MCF 10A (cell line): ENCODE results near the gene ZNF337. TPM values are rescaled to one million over a fixed set of nuclear protein-coding genes. Genes with fewer than 3 reads are reported as not detected.
A peak's percentile ranks its signal among the peaks of the same experiment; 100 is the strongest.

Experiments
- BruUV-seq: library from RNA; stranded (reverse); fragments of 400-500 nt; replicated peaks from 2 replicates; lab custom pipeline; 2021; lab: Mats Ljungman, UMichigan
- CTCF ChIA-PET: fragments of 300-600 bp; sonication (Branson Sonifier 250); formaldehyde crosslinking; extraction: SDS; loops from one replicate; lab custom pipeline; 2021; ENCODE audit warnings: antibody characterized with exemption, inconsistent platforms; lab: Yijun Ruan, JAX
- POLR2A ChIA-PET: fragments of 300-600, 350-650 bp; sonication (Branson Sonifier 250); formaldehyde crosslinking; extraction: SDS; loops from one replicate; lab custom pipeline; 2020; ENCODE audit warnings: antibody characterized with exemption, inconsistent platforms; lab: Yijun Ruan, JAX
- DNase-seq: peaks from one replicate; pipeline ENCODE4 v3.0.0-alpha.2; 2018; ENCODE audit not compliant: unreplicated experiment
- H3K27ac Mint-ChIP-seq: one replicate; pipeline ENCODE4 v1.8.0; 2022; ENCODE audit warnings: mild to moderate bottlenecking, low read depth, mixed read lengths; ENCODE audit not compliant: unreplicated experiment
- H3K27me3 Mint-ChIP-seq: one replicate; pipeline ENCODE4 v1.8.0; 2022; ENCODE audit warnings: mixed read lengths; ENCODE audit not compliant: insufficient read depth, unreplicated experiment
- H3K36me3 Mint-ChIP-seq: one replicate; pipeline ENCODE4 v1.8.0; 2022; ENCODE audit warnings: mild to moderate bottlenecking, moderate library complexity, mixed read lengths; ENCODE audit not compliant: insufficient read depth, unreplicated experiment
- H3K4me1 Mint-ChIP-seq: one replicate; pipeline ENCODE4 v1.8.0; 2022; ENCODE audit warnings: mixed read lengths; ENCODE audit not compliant: insufficient read depth, unreplicated experiment
- H3K4me3 Mint-ChIP-seq: one replicate; pipeline ENCODE4 v1.8.0; 2022; ENCODE audit warnings: mild to moderate bottlenecking, moderate library complexity, mixed read lengths; ENCODE audit not compliant: unreplicated experiment
- H3K9me3 Mint-ChIP-seq: one replicate; pipeline ENCODE4 v1.8.0; 2022; ENCODE audit warnings: mixed read lengths; ENCODE audit not compliant: unreplicated experiment
- CTCF ChIP-seq: fragments of 200-600 bp; IDR thresholded peaks from one replicate; pipeline ENCODE4 v1.8.0; 2022; ENCODE audit warnings: antibody characterized with exemption, mild to moderate bottlenecking; ENCODE audit not compliant: unreplicated experiment
- intact Hi-C: fragments of 100-400 bp; cut with micrococcal nuclease; formaldehyde crosslinking; loops from 2 replicates; pipeline ENCODE4 v1.14.1; 2022
- total RNA-seq: library from RNA; stranded (reverse); gene quantifications from 2 replicates; pipeline ENCODE4 v1.2.3, GENCODE V29; 2022

ZNF337 gene
- total RNA-seq, 1 experiment from 2014 or later = 19.5 TPM

GRCh38 chr20:25741088-25741487, 44.4 kb upstream of the ZNF337 start:
- no TSS peak for BruUV-seq
- intact Hi-C loops = no loop called here

GRCh38 chr20:25739615-25740320, 43.1 kb upstream of the ZNF337 start:
- intact Hi-C loops = no loop called here
- H3K27me3 Mint-ChIP-seq = no peaks in the 10 kb centered on the region
- TF ChIP-seq CTCF = no peak
- POLR2A ChIA-PET = interaction anchor here (0.6 kb wide), 1 partner anchor 150 kb away, joined by 3 read pairs; no protein-coding TSS in a partner anchor
- no peaks in the 10 kb centered on the region for H3K4me1 Mint-ChIP-seq
- BruUV-seq = no TSS peak
- CTCF ChIA-PET = interaction anchor here (0.6 to 1.1 kb wide), 2 partner anchors 9 kb away, joined by 3 to 4 read pairs; no protein-coding TSS in a partner anchor
- H3K27ac Mint-ChIP-seq = no peak overlapping the region
- peak; percentile 5 for DNase-seq
- H3K4me3 Mint-ChIP-seq = no peak overlapping the region
- H3K9me3 Mint-ChIP-seq = no peaks in the 10 kb centered on the region
- H3K36me3 Mint-ChIP-seq = no peaks in the 10 kb centered on the region

More at GRCh38 chr20:25741088-25741487, 44.4 kb upstream of the ZNF337 start:
- H3K36me3 Mint-ChIP-seq = no peaks in the 10 kb centered on the region
- H3K9me3 Mint-ChIP-seq = no peaks in the 10 kb centered on the region
- H3K4me3 Mint-ChIP-seq = no peak overlapping the region
- ChIA-PET CTCF (interaction anchor here (1.1 kb wide), 1 partner anchor 10 kb away, joined by 3 read pairs; no protein-coding TSS in a partner anchor), POLR2A (no interaction called here)
- H3K27ac Mint-ChIP-seq = no peak overlapping the region
- no peaks in the 10 kb centered on the region for H3K4me1 Mint-ChIP-seq
- no peaks in the 10 kb centered on the region for H3K27me3 Mint-ChIP-seq
- TF ChIP-seq CTCF = no peak
- no peak for DNase-seq

GRCh38 chr20:25738198-25738597, 41.5 kb upstream of the ZNF337 start:
- Mint-ChIP-seq H3K27ac (no peak overlapping the region), H3K36me3 (no peaks in the 10 kb centered on the region), H3K4me3 (no peak overlapping the region), H3K4me1 (no peaks in the 10 kb centered on the region), H3K27me3 (no peaks in the 10 kb centered on the region), H3K9me3 (no peaks in the 10 kb centered on the region)
- TF ChIP-seq CTCF = no peak
- BruUV-seq = no TSS peak
- intact Hi-C loops = no loop called here
- POLR2A ChIA-PET = interaction anchor here (0.7 kb wide), 1 partner anchor 27 kb away, joined by 4 read pairs; no protein-coding TSS in a partner anchor
- CTCF ChIA-PET = no interaction called here
- DNase-seq = peak; percentile 3

- no peak overlapping the region for H3K27ac Mint-ChIP-seq
- intact Hi-C loops = no loop called here
- no peaks in the 10 kb centered on the region for H3K4me1 Mint-ChIP-seq
- H3K36me3 Mint-ChIP-seq = no peaks in the 10 kb centered on the region
- H3K27me3 Mint-ChIP-seq = no peaks in the 10 kb centered on the region
- POLR2A ChIA-PET = no interaction called here
- no peak for TF ChIP-seq CTCF
- H3K4me3 Mint-ChIP-seq = no peak overlapping the region
- H3K9me3 Mint-ChIP-seq = no peaks in the 10 kb centered on the region
- no TSS peak for BruUV-seq
- no peak for DNase-seq
- CTCF ChIA-PET = no interaction called here
Observed at GRCh38 chr20:25733903-25734302, 37.2 kb upstream of the ZNF337 start.
